Hepatic stellate cell (primary cell): Measurements from ENCODE around the gene BHLHE41.

Experiments
- DNase-seq: peaks from one replicate; pipeline ENCODE4 v3.0.0; 2011; ENCODE audit warnings: low spot score

The BHLHE41 gene

DNA sequence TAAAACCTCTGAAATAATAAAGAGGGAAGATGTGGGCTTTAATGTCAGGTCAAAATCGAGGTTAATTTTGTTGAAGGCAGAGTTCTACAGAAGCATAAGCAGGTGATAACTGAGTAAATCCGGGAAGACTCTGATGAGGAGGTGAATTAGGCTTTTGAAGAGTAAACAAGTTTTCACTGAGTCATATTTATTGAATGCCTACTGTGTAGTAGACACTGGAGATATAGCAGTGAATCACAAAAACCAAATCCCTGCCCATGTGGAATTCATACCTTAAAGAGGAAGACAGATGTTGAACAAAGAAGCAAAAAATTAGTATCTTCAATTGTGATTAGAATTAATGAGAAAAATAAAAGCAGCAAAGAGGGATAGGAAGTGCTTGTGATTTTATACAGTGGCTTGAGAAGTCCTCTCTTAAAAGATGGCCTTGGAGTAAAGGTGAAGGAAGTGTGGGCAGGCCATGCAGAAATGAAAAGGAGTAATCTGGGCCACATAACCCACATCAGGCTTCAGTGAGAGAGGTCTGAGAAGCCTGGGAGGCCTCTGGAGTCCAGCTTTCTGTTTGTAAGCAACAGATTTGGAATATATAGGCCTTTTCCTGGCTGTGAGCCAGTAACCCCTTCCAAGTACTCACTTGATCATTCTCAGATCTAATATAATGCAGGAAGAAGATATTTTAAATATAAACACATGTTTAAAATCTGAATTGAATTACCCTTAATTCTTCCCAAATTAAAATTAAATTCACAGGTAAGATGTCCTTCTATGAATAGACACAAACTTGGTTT, 46.7 kb downstream of the BHLHE41 start:
- no peak for DNase-seq
